ENCODE results near the gene DHRSX. TPM values are rescaled to one million over a fixed set of nuclear protein-coding genes. Genes with fewer than 3 reads are reported as not detected.

The DHRSX gene, protein sequence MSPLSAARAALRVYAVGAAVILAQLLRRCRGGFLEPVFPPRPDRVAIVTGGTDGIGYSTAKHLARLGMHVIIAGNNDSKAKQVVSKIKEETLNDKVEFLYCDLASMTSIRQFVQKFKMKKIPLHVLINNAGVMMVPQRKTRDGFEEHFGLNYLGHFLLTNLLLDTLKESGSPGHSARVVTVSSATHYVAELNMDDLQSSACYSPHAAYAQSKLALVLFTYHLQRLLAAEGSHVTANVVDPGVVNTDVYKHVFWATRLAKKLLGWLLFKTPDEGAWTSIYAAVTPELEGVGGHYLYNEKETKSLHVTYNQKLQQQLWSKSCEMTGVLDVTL
- 25.1 and 28.6 TPM in 2 replicates for total RNA-seq
- long read RNA-seq, transcript DHRSX-201 (7 exons, 2,571 nt) = major isoform, 23 of 28 reads
- long read RNA-seq, partial matches to known transcripts = 1 of 28 reads
- long read RNA-seq, other reads (novel, unspliced or antisense) = 4 of 28 reads

DNA sequence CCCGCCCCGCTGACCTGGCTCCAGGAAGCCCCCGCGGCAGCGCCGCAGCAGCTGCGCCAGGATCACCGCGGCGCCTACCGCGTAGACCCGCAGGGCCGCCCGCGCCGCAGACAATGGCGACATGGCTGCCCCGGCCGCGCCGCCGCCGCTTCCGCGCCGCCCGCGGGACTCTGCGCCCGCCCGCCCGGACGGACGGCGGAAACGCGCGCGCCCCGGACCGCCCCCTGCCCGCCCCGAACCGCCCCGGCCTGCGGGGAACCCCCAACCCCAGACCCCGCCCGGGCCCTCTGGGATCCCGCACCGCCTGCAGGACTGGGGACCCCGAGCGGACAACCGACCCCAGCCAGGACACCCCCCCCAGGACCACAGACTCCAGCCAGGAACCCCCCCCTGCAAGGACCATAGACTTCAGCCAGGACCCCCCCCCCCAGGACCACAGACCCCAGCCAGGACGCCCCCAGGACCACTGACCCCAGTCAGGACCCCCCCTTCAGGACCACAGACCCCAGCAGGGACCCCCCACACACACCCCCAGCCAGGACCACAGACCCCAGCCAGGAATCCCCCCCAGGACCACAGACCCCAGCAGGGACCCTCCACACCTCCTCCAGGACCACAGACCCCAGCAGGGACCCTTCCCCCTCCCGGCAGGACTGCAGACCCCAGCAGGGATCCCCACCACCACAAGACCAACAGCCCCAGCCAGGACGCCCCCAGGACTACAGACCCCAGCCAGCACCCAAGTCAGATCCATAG is at the start of gene DHRSX, which contains the start of gene ZBED1:
Gene DHRSX, minus strand, starts transcription at position 174 of the 756 bp plus-strand sequence. Its CDS starts 51 bp downstream, at position 123.
Gene ZBED1, minus strand, starts transcription at position 174 of the 756 bp plus-strand sequence. CDS start 10,257 bp downstream, outside the sequence.
- H3K36me3 Mint-ChIP-seq (ENCODE audit: low read depth) = no peaks in the 10 kb centered on the region
- TF ChIP-seq, protein P1, sequence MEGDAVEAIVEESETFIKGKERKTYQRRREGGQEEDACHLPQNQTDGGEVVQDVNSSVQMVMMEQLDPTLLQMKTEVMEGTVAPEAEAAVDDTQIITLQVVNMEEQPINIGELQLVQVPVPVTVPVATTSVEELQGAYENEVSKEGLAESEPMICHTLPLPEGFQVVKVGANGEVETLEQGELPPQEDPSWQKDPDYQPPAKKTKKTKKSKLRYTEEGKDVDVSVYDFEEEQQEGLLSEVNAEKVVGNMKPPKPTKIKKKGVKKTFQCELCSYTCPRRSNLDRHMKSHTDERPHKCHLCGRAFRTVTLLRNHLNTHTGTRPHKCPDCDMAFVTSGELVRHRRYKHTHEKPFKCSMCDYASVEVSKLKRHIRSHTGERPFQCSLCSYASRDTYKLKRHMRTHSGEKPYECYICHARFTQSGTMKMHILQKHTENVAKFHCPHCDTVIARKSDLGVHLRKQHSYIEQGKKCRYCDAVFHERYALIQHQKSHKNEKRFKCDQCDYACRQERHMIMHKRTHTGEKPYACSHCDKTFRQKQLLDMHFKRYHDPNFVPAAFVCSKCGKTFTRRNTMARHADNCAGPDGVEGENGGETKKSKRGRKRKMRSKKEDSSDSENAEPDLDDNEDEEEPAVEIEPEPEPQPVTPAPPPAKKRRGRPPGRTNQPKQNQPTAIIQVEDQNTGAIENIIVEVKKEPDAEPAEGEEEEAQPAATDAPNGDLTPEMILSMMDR (conservative IDR thresholded peaks at IDR 0.05) = no peak
- peaks cover 27% of the 10 kb centered on the region for H3K4me1 Mint-ChIP-seq

DNA sequence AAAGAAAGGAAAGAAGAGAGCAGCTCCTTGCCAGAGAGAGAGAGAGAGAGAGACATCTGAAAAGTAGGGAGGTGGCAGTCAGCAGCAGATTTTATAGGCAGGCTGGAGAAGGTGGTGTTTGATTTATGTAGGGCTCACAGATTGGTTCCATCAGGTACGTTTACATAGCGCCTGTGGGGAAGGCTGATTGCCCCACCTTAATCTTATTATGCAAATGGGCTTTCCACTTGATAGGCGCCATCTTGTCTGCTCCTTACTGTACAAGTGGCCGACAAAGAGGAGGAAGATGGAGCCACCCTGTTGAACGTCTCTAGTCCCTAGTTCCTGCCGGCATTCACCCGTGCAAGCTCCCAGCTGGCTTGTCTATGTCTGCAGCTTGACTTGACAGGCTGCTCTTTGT is 49.1 kb upstream of the DHRSX start:
- Mint-ChIP-seq H3K27ac (ENCODE audit: unreplicated experiment) (no peak overlapping the region), H3K27me3 (ENCODE audit: low read depth) (no peaks in the 10 kb centered on the region), H3K36me3 (ENCODE audit: low read depth) (no peaks in the 10 kb centered on the region), H3K4me3 (no peak overlapping the region), H3K9me3 (peaks cover 14% of the 10 kb centered on the region), H3K4me1 (peaks cover 41% of the 10 kb centered on the region)
- TF ChIP-seq, protein P1 (conservative IDR thresholded peaks at IDR 0.05) = no peak
- no peak for DNase-seq (ENCODE audit: low read depth, low spot score)

More for the DNA sequence above, at the start of gene DHRSX, which contains the start of gene ZBED1:
- H3K9me3 Mint-ChIP-seq = no peaks in the 10 kb centered on the region
- no peaks in the 10 kb centered on the region for H3K27me3 Mint-ChIP-seq (ENCODE audit: low read depth)
- peak within 1 kb of the TSS; percentile 83 for H3K4me3 Mint-ChIP-seq
- peak within 1 kb of the TSS; percentile 75 for H3K27ac Mint-ChIP-seq (ENCODE audit: unreplicated experiment)
- DNase-seq (ENCODE audit: low read depth, low spot score) = no peak

DNA sequence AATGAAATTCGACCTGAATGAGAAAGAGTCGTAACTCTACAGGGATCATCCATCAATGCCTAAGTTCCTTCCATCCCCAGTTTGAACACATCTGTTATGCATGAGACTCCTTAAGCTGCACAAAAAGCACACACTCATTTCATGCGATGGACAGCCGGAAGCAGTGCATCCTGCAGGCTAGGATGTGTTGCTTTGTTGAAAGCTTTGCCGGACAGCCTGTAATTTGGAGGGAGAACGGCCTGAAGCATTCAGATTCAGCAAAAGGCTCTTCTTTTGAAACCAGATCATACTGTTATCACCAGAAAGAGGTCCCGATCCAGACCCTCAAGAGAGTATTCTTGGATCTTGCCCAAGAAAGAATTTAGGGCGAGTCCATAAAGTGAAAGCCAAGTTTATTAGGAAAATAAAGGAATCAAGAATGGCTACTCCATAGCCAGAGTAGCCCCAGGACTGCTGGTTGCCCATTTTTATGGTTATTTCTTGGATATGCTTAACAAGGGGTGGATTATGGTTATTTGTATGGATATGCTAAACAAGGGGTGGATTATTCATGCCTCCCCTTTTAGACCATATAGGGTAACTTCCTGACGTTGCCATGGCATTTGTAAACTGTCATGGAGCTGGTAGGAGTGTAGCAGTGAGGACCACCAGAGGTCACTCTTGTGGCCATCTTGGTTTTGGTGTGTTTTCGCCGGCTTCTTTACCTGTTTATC is 48.1 kb upstream of the DHRSX start:
- TF ChIP-seq, protein P1 (conservative IDR thresholded peaks at IDR 0.05) = no peak
- no peaks in the 10 kb centered on the region for H3K36me3 Mint-ChIP-seq (ENCODE audit: low read depth)
- H3K4me1 Mint-ChIP-seq = peaks cover 36% of the 10 kb centered on the region
- no peak for DNase-seq (ENCODE audit: low read depth, low spot score)
- peak overlapping the region; percentile 47 for H3K27ac Mint-ChIP-seq (ENCODE audit: unreplicated experiment)
- H3K27me3 Mint-ChIP-seq (ENCODE audit: low read depth) = no peaks in the 10 kb centered on the region
- no peak overlapping the region for H3K4me3 Mint-ChIP-seq
- peaks cover 11% of the 10 kb centered on the region for H3K9me3 Mint-ChIP-seq

DNA sequence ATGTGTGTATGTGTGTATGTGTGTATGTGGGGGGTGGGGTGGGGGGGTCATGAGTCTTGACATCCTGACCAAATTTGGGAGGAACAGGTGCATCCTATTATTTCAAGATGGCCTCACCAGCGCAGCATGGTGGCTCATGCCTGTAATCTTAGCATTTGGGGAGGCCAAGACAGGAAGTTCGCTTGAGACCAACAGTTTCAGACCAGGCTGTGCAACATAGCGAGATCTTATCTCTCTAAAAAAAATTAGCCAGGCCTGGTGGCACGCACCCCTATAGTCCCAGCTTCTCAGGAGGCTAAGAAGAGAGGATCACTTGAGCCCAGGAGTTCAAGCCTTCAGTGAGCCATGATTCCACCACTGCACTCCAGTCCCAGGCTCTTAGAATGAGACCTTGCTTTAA is 47.0 kb upstream of the DHRSX start:
- TF ChIP-seq, protein P1 (conservative IDR thresholded peaks at IDR 0.05) = no peak
- no peak overlapping the region for H3K4me3 Mint-ChIP-seq
- H3K36me3 Mint-ChIP-seq (ENCODE audit: low read depth) = no peaks in the 10 kb centered on the region
- peaks cover 11% of the 10 kb centered on the region for H3K9me3 Mint-ChIP-seq
- H3K27ac Mint-ChIP-seq (ENCODE audit: unreplicated experiment) = no peak overlapping the region
- no peak for DNase-seq (ENCODE audit: low read depth, low spot score)
- H3K27me3 Mint-ChIP-seq (ENCODE audit: low read depth) = no peaks in the 10 kb centered on the region
- H3K4me1 Mint-ChIP-seq = peaks cover 34% of the 10 kb centered on the region

DNA sequence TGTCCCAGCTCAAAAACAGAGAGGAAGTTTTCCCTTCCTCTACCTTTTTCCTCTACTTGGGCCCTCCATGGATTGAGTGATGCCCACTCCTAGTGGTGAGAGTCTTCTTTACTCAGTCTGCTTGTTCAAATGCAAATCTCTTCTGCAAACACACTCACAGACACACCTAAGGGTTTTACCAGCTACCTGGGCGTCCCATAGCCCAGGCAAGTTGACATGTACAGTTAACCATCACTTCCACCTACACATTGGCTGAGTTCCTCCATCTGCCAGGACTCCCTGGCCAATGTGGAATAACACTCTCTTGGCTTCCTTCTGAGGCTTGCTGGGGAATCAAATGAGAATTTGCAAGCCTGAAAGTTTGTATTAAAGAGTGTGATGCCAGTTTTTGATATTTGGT is 45.7 kb upstream of the DHRSX start:
- H3K4me1 Mint-ChIP-seq = peaks cover 26% of the 10 kb centered on the region
- no peak overlapping the region for H3K4me3 Mint-ChIP-seq
- H3K9me3 Mint-ChIP-seq = peaks cover 11% of the 10 kb centered on the region
- no peak for DNase-seq (ENCODE audit: low read depth, low spot score)
- TF ChIP-seq, protein P1 (conservative IDR thresholded peaks at IDR 0.05) = no peak
- no peak overlapping the region for H3K27ac Mint-ChIP-seq (ENCODE audit: unreplicated experiment)
- no peaks in the 10 kb centered on the region for H3K36me3 Mint-ChIP-seq (ENCODE audit: low read depth)
- H3K27me3 Mint-ChIP-seq (ENCODE audit: low read depth) = no peaks in the 10 kb centered on the region

All from neural crest cell (in vitro differentiated cells).